ENCODE results near the gene ANO3. TPM values are rescaled to one million over a fixed set of nuclear protein-coding genes. Genes with fewer than 3 reads are reported as not detected.

Gene ANO3
- not detected in 2 replicates for total RNA-seq (2021)
- percentile 0 among the genes with signal in this experiment for Bru-seq, nascent RNA
- percentile 0 among the genes with signal in this experiment for BruChase-seq, experiment 1, labeled RNA remaining after a 2-hour chase
- not detected for BruChase-seq, experiment 2, labeled RNA remaining after a 6-hour chase
- long read RNA-seq: 0 reads

GRCh38 chr11:26331911-26332571 lies at the start of gene ANO3:
Gene ANO3 (plus strand): TSS chr11:26332130. CDS start chr11:26332276, 146 bp downstream.
- Histone ChIP-seq H3K79me2 (ENCODE audit: low read depth) (no peaks in the 10 kb centered on the region), H2AFZ (peak within 1 kb of the TSS; percentile 66; the same call in 1 of the 2 replicates), H3K36me3 (ENCODE audit: low read depth) (no peaks in the 10 kb centered on the region), H4K20me1 (ENCODE audit: insufficient read depth) (no peaks in the 10 kb centered on the region), H3K4me1 (replicated peaks; ENCODE audit: insufficient read depth) (0 out of 2 replicates have a peak, but pooled peaks cover 2% of the 10 kb centered on the region), H3K9me2 (ENCODE audit: insufficient read depth) (no peaks in the 10 kb centered on the region), H3K27me3 (ENCODE audit: insufficient read depth, low read depth) (no peaks in the 10 kb centered on the region), H3K9me3 (ENCODE audit: insufficient read depth, low read depth) (no peaks in the 10 kb centered on the region), H3F3A (ENCODE audit: insufficient read depth, low read depth) (no peaks in the 10 kb centered on the region), H3K4me2 (peak within 1 kb of the TSS; percentile 59), H3K27ac (no peak within 1 kb of the TSS), H3K4me3 (peak within 1 kb of the TSS; percentile 3; the same call in 1 of the 2 replicates)
- intact Hi-C loops (cut with micrococcal nuclease; ENCODE audit: unreplicated experiment): no loop called here
- TF ChIP-seq EZH2 (IDR thresholded peaks at IDR 0.05; ENCODE audit: low read depth) (no peak), CTCF (conservative IDR thresholded peaks at IDR 0.05) (peak; percentile 62)
- CTCF ChIA-PET: no interaction called here
- BruUV-seq (replicated peaks): no TSS peak
- POLR2A ChIA-PET (ENCODE audit: unreplicated experiment): no interaction called here
- peak; percentile 47 to 72 for DNase-seq

GRCh38 chr11:26283852-26284408 lies 48.0 kb upstream of the ANO3 start:
- peak overlapping the region; percentile 86 for H2AFZ ChIP-seq
- ChIA-PET POLR2A (ENCODE audit: unreplicated experiment) (no interaction called here), CTCF (interaction anchor here (0.6 to 1.3 kb wide), 3 partner anchors 302 to 1518 kb away, joined by 3 to 5 read pairs (median 5); no protein-coding TSS in a partner anchor)
- H3K9me2 ChIP-seq (ENCODE audit: insufficient read depth): no peaks in the 10 kb centered on the region
- no TSS peak for BruUV-seq (replicated peaks)
- no peaks in the 10 kb centered on the region for H3K36me3 ChIP-seq (ENCODE audit: low read depth)
- H3K4me1 ChIP-seq (replicated peaks; ENCODE audit: insufficient read depth): no peaks in the 10 kb centered on the region
- H3F3A ChIP-seq (ENCODE audit: insufficient read depth, low read depth): no peaks in the 10 kb centered on the region
- H3K9me3 ChIP-seq (ENCODE audit: insufficient read depth, low read depth): no peaks in the 10 kb centered on the region
- no peaks in the 10 kb centered on the region for H4K20me1 ChIP-seq (ENCODE audit: insufficient read depth)
- no peaks in the 10 kb centered on the region for H3K27me3 ChIP-seq (ENCODE audit: insufficient read depth, low read depth)
- H3K4me3 ChIP-seq: peak overlapping the region; percentile 61
- TF ChIP-seq EZH2 (IDR thresholded peaks at IDR 0.05; ENCODE audit: low read depth) (no peak), CTCF (conservative IDR thresholded peaks at IDR 0.05) (no peak)
- DNase-seq: no peak
- peak overlapping the region; percentile 83 for H3K4me2 ChIP-seq
- no peaks in the 10 kb centered on the region for H3K79me2 ChIP-seq (ENCODE audit: low read depth)
- no peak overlapping the region for H3K27ac ChIP-seq
- intact Hi-C loops (cut with micrococcal nuclease; ENCODE audit: unreplicated experiment): no loop called here

GRCh38 chr11:26285608-26286007 lies 46.3 kb upstream of the ANO3 start:
- H2AFZ ChIP-seq: no peak overlapping the region
- H4K20me1 ChIP-seq (ENCODE audit: insufficient read depth): no peaks in the 10 kb centered on the region
- H3K79me2 ChIP-seq (ENCODE audit: low read depth): no peaks in the 10 kb centered on the region
- CTCF ChIA-PET: no interaction called here
- no TSS peak for BruUV-seq (replicated peaks)
- no peaks in the 10 kb centered on the region for H3K9me2 ChIP-seq (ENCODE audit: insufficient read depth)
- TF ChIP-seq EZH2 (IDR thresholded peaks at IDR 0.05; ENCODE audit: low read depth) (no peak), CTCF (conservative IDR thresholded peaks at IDR 0.05) (no peak)
- intact Hi-C loops (cut with micrococcal nuclease; ENCODE audit: unreplicated experiment): loop anchor here (2.0 kb wide), 1 partner anchor 873 kb away; no protein-coding TSS in a partner anchor
- no peak overlapping the region for H3K27ac ChIP-seq
- H3K4me3 ChIP-seq: no peak overlapping the region
- H3K36me3 ChIP-seq (ENCODE audit: low read depth): no peaks in the 10 kb centered on the region
- H3K27me3 ChIP-seq (ENCODE audit: insufficient read depth, low read depth): no peaks in the 10 kb centered on the region
- no peak for DNase-seq
- POLR2A ChIA-PET (ENCODE audit: unreplicated experiment): no interaction called here
- H3K4me2 ChIP-seq: no peak overlapping the region
- no peaks in the 10 kb centered on the region for H3K9me3 ChIP-seq (ENCODE audit: insufficient read depth, low read depth)
- H3F3A ChIP-seq (ENCODE audit: insufficient read depth, low read depth): no peaks in the 10 kb centered on the region
- H3K4me1 ChIP-seq (replicated peaks; ENCODE audit: insufficient read depth): no peaks in the 10 kb centered on the region

All from PC-9 (cell line).